Embryonic facial prominence (tissue), 1 donor: ENCODE measurements around the gene CCDC195.

Source experiments
- DNase-seq: peaks from one replicate; pipeline ENCODE4 v3.0.0-alpha.2; 2016; ENCODE audit errors: extremely low spot score

The CCDC195 gene, protein sequence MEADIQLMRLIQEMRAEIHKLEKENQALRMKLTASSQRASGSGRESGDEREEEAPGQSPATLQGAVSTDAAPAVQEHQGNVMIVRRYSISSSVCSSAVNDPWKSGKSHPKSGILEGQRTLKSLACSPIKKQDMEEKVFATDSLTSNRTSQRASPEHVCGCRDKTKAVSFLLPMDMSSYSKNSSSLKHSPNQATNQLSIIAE

DNA sequence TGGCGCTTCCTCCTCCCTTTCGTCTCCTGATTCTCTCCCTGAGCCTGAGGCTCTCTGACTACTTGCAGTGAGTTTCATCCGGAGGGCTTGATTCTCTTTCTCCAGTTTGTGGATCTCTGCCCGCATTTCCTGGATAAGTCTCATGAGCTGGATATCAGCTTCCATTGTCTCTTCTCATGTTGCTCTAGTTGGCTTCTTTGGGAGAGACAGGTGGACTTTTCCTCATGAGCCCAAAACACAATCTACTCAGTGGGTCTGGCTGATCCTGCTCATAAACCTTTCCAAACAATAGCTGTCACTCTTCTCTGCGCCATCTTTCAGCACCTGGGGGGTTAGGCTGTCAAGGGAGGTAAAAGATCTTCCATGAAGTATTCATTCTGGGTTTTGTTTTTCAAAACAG lies at the start of gene CCDC195:
Gene CCDC195 (minus strand): TSS at position 165 of the 400 bp plus-strand sequence. CDS start 0 bp downstream, at position 165.
- no peak for DNase-seq

DNA sequence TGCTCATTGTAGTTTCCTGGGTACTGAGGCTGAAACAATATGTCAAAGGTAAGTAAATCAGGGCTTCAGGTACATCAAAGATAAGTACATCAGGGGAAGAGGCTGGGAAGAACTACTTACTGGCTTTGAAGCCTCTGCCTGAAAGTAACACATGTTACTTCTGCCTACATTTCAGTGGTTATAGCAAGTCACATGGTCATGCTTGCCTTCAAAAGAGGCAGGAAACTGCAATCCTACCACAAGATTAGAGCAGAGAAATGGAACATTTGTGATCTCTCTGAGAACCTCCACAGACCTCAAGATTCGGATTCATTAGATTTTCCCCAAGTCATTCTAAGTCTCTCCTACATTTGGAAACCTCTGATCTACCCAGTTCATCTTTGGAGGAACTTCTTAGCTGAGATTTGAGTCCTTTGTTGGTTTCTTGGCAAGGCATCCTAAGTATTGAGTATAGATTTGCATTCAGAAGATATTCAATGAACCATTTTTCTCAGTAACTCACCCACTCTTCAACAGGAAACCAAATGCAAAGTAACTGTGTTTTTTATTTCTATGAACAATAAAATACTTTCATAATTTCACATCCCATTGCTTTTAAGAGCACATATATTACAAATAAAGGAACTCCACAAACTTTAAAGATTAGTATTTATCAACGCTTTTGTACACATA lies 48.5 kb upstream of the CCDC195 start:
- no peak for DNase-seq

DNA sequence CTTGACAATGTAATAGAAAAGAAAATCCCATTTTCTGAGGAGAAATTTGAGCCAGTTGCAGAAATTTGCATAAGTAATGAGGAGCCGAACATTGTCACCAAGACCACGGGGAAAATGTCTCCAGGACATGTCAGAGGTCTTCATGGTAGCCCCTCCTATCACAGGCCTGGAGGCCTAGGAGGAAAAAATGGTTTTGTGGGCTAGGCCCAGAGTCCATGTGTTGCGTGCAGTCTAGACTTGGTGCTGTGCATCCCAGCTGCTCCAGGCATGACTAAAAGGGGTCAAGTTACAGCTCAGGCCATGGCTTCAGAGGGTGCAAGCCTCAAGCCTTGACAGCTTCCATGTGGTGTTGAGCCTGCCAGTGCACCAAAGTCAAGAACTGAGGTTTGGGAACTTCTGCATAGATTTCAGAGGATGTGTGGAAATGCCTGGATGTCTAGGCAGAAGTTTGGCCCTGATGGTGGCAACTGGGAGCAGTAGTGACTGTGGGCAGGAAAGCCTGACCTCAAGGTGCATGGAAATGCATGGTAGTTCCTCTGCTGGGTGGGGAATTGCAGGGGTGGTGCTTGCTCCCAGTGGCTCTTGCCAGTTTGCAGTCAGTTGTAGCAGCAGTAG lies 41.9 kb upstream of the CCDC195 start:
- no peak for DNase-seq

DNA sequence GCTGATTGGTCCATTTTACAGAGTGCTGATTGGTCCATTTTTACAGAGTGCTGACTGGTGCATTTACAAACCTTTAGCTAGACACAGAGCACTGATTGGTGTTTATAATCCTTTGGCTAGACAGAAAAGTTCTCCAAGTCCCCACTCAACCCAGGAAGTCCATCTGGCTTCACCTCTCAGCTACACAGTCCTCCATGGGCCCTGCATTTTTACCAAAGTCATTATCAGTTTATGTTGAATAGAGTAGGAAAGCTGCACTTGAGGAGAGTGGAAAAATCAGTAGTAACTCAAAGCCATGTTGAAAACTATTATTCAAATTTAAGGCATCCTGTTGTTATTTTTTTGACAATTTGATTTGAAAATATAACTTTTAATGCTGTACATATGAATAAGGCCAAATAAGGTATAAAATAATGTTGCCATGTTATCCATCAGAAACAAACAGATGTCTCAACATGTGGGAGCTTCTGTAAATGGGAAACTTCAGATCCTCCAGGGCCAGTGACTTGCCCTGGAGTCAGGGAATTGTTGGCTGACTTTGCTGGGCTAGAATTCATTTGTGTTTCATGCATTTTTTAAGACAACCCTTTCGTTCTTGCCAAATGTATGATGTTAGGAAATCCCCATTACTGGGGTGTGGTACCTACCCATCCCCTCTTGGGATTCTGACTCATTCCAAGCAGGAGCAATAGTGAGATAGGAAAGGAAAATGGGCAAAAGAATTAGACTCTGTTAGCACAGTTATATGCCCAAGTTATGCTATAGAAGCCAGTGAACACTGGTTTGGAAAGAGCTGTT lies 37.8 kb upstream of the CCDC195 start:
- no peak for DNase-seq

DNA sequence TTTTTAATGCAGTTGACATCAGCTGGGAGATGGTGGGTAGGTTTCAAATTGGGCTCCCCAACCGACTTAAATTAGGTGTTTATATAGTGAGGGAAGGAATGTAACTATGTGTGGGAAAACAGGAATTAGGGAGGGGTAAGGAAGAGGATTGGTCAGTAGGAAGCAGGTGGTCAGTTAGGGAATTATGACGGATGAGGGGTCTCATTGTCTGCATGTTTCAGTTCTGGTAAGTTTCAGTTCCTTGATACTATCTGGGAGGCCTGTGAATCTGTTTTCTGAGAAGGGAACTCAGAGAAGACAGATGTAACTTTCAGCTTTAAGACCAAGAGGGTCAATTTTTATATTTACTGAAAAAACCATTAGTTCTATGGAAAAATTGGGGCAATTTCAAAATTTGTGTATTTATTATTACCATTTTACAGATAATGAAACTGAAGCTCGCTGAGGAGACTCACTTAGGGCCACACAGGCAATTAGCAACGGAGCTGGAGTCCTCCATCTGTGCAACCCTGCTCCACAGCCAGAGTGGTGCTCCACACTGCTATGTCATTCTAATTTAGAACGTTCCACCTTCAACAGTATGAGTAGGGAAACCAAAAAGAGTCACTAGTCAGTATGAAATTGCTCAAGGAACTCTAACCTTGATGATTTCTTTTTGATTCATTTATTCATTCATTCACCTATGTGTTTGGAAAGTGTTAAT lies 36.0 kb upstream of the CCDC195 start:
- DNase-seq: no peak

DNA sequence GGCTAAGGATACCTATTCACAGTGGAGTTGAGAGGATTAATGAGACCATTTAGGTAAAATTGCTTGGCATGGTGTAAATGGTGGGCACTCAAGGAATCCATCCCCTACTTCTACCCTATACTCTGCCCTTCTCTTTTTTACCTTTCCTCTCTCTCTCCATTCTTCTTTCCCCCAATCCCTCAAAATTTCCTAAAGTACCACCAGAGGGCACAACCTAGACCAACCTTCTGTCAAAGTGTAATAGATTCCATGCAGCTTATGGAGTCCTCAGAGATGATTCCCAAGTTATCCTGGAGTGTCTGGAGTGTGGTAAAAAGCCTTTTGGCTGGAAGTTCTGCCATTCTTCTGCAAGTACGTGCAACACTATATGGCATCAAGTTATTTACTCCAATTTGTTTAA lies 33.0 kb upstream of the CCDC195 start:
- no peak for DNase-seq

DNA sequence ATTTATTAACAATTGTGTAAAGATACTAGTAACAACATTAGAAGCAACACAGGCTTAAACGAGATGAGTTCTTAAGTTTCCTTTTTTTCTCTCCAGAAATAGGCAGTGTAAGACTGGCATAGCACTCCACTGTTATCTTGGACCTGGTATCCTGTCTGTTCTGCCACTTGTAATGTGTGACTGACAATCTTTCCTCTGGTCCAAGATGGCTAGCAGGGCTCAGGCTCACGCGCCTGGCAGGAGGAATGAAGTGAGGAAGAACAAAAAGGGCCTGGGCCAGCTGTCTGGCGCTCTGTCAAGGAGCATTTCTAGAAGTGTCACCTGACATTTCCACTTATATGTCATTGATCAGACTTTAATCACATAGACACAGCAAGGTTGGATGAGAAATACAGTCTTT lies 31.6 kb upstream of the CCDC195 start:
- DNase-seq: no peak

DNA sequence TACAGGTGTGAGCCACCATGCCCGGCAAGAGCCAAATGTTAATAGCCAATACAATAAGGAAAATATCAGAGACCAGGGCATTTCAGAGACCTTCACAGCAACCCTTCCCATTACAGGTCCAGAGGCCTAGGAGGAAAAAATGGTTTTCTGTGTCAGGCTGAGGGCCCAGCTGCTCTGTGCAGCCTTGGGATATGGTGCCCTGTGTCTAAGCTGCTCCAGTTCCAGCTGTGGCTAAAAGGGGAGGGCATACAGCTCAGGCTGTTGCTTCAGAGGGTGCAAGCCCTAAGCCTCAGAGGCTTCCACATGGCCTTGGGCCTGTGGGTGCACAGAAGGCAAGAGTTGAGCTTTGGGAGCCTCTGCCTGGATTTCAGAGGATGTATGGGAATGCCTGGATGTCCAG lies 20.1 kb upstream of the CCDC195 start:
- DNase-seq: no peak

DNA sequence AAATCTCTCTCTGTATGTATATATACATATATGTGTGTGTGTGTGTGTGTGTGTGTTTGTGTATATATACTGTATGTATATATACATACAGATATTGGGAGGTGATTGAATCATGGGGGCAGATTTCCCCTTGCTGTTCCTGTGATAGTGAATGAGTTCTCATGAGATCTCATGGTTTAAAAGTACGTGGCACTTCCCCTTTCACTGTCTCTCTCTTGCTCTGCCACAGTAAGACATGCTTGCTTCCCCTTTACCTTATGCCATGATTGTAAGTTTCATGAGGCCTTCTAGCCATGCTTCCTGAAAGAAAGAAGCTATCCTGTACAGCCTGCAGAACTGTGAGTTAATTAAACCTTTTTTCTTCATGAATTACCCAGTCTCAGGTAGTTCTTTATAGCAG lies 18.8 kb upstream of the CCDC195 start:
- no peak for DNase-seq

DNA sequence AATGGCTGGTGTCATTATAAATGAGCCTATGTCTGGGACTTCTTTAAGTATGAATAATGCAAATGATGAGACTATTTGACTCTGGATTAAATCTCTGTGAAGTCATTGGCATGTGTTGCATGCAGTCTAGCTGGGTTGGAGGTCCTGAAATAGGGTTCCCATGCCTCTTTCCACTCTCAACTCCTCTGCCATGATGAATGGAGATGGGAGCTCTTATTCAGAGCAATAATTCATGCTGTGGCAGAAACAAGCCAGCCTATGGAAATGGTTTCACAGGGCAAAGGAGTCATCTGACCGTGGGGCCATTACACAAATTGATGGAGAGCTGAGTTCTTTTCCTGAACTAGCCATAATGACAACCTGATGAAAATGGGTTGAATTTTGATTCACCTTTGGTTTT lies 15.5 kb upstream of the CCDC195 start:
- DNase-seq: no peak

DNA sequence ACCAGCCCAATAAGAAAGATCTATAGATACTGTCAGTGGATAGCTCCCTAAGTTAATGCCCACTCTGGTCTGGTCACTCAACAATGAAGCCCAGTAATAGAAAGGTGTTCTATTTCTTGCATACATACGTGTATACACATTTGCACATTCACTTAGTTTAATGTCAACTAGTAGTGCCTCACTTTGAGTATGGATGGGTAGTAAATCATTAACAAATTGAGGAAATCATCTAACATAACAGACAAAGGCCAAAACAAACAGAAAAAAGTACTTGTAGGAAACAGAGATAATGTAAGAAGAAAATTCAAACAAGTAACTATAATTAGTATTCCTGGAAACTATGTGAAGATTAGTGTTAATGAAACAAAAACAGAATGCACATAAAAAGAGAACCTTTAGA lies 13.3 kb upstream of the CCDC195 start:
- DNase-seq: no peak

DNA sequence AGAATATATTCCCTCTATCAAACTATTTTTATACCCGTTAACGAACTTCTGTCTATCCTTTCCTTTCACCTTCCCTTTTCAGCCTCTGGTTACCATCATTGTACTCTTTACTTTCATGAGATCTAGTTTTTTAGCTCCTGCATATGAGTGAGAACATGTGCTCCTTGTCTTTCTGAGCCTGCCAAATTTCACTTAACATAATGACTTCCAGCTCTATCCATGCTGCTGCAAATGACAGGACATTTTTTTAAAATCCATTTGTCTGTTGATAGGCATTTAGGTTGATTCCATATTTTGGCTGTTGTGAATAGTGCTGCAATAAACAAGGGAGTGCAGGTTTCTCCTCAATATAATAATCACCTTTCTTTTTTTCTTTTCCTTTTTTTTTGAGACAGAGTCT lies 8.2 kb upstream of the CCDC195 start:
- DNase-seq: no peak

DNA sequence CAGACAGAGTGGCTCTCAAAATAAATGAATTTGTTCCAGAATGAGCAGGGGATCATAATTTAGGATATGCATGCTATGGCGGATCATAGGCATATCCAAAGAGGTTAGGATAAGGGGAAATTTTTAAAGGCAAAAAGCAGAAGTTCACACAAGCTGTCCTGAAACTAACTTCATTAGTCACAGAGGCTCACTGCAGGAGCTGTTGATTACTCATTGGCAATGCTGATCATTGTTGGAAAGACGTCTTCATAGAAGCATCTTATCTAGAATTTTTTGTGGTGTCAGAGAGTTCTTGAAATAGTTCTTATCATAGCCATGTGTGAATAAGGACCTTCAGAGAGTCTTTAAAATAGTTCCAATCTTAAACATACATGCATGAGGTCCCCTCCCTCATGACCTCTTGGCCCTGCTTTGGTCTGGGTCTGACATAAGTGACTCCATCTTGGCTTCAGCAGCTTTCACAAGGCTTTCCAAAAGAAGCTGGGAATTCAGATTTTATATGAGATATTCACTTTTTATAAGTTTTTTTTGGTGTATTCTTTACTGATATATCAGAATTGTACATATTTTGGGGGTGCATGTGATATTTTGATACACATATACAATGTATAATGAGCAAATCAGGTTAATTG lies 7.5 kb upstream of the CCDC195 start:
- DNase-seq: no peak

DNA sequence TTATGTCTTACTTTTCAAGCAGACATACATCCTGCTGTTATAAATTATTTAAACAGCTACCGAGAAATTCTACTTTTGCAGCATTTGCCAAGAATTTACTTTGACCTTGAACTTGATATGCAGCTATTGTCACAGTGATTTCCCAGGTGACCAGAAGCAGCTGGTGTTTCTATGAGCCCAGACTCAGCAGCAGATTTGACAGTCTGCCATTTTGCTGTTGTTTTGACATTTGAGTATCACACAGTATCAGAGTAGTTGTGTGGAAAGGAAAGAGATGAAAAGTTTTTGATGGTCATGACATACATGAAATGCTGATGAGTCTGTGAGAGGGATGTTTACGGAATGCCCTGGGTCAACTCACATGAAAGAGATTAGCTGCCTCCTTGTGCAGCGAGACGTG lies 6.6 kb upstream of the CCDC195 start:
- no peak for DNase-seq

DNA sequence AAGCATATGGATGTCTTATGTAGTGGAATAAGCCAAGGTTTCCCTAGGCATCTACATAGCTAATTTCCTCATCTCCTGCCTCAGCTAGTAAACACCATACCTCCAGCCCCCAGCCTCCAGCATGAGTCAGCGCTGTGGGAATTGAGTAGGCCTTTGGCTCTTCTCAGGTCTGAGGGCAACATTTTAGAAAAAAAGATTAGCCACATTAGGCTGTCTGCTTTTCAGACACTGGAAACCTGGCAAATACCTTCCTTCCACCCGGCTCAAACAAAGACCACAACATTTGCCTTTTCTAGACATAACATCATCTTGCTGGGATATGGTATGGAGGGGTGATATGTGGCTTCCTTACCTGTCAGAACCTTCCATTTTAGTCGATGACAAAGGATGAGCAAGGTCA lies 6.1 kb upstream of the CCDC195 start:
- no peak for DNase-seq

DNA sequence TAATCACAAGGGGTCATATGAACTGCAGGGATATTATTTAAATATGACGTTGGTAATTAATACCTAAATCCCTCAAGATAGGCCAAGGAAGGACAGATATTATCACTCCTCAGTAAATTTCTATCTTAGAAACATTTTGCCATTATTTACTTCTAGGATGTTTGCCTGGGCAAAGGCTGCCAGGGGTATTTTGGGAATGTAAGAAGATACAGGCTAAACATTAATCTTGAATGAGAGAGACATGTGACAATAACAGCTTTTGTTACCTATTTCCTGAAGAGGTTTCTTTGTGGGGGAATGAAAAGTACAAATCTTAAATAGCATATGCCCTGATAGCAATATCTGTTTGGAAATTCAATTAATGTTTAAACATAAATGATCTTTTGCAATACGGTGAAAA lies 756 bp upstream of the CCDC195 start:
- DNase-seq: no peak

DNA sequence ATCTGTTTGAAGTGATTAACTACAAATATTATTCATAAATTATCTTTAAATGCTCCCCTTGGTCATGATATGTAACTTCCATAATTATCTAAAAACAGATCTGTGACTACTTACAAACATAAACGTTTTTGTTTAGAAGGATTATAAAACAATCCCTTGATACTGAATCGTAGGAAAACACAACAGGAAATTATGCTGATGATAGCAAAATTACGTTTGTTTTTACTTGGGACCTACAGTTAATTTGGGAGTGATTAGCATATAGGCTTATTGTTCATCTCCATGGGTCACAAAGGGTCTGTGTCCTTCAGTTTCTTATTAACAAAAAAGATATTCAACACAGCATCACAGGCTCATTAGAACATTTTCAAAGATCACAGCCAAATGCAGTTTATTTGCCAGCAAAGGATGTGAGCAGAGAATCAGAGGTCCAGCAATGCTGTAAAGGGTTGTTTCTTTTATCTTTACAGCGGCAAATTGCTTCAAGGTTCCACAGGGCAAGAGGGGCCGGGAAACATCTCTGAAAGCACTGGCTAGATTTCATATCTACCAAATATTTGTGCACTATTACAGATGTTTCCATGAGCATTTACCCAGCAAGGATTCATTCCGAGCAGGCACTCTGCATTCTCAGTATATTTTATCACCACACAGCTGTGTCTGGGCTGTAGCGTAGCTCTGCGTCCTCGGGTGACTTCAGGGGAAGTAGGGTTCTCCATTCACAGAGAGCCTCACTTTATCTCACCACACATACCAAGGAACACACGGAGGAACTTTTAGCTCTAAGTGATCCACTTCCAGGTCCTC lies 4.1 kb downstream of the CCDC195 start:
- no peak for DNase-seq

DNA sequence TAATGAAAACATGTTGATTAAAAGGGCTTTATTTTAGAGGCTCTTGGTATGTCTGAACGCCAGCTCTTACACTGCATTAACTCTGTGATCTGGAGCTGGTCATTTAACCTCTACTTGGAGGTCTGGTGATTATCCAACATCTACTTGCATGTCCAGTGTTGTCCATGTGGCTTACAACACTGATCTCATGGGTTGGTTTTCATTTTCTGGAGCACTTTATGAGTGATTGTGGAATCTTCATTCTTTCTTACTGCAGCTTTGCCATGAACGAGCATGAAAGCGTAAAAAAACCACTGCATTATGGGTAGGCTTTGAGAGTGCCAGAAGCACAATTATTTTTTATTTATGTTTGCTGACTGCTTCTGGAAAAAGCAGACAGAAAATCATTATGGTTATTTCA lies 4.8 kb downstream of the CCDC195 start:
- no peak for DNase-seq

DNA sequence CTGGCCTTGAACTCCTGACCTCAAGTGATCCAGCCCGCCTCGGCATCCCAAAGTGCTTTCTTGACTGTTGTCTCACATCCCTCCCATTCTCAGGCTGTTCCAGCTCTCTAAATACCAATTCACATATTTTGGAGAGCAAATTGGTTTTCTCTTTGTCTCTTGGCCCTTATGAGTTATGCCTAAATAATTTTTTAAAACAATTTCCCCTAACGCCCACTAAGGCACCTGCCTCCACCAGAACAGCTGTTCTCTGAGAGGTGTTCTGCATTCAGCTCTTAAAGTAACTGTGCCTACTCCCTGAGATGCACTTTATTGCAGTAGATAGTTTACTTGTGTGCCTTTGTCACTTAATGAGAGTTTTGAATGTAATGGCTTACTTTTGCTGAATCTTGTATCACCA lies 6.9 kb downstream of the CCDC195 start:
- no peak for DNase-seq

DNA sequence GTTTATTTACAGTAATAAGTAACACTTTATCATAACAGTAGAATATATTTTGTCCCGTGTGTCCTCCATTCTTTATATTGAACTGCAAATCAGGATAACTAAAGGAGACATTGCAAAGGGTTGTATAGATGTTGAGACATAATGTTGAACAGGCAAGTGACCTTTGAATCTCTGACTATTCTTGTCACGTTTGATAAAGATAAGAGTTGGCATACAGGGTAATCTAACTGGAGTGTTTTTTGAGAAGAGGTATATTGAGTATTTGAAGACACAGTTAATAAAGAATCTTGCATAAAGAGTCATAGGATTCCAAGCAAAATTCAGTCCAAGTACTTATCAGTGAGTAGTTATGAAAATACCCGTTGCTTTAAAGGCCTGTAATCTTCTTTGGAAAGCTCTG lies 21.7 kb downstream of the CCDC195 start:
- no peak for DNase-seq

DNA sequence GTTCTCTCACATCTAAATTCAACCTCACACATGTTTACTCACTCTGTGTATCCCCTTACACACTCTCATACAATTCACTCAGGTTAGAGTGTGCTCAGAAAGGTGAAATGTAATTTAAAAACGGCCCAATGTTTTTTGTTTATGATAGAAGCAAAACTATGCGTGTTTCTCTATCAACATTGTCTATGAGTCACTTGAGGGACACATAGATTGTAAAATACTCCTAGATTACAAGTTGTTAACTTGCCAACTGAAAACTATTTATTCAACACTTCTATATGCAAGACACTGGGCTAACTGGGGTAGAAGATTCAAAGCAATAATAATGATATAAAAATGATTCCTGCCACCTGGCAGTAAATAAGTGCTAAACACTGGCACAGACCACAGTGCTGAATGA lies 24.6 kb downstream of the CCDC195 start:
- DNase-seq: no peak
